ENCODE results near the gene SLC18B1.

The SLC18B1 gene

GRCh38 chr6:132763269-132763668, 35.2 kb downstream of the SLC18B1 start:
- Histone ChIP-seq H3K4me3 (ENCODE audit: low read depth, low read length) (no peak overlapping the region), H3K27me3 (ENCODE audit: control insufficient read depth, insufficient read depth, low read length) (no peaks in the 10 kb centered on the region), H3K9ac (ENCODE audit: low read depth, low read length) (no peak overlapping the region), H3K4me1 (ENCODE audit: control insufficient read depth, insufficient read depth, low read length) (no peaks in the 10 kb centered on the region), H3K27ac (ENCODE audit: low read depth, low read length) (no peak overlapping the region), H3K9me3 (ENCODE audit: control insufficient read depth, insufficient read depth, low read length) (no peaks in the 10 kb centered on the region), H3K36me3 (ENCODE audit: control insufficient read depth, insufficient read depth, low read length) (no peaks in the 10 kb centered on the region)

GRCh38 chr6:132760256-132760655, 38.2 kb downstream of the SLC18B1 start:
- Histone ChIP-seq H3K4me1 (ENCODE audit: control insufficient read depth, insufficient read depth, low read length) (no peaks in the 10 kb centered on the region), H3K9ac (ENCODE audit: low read depth, low read length) (no peak overlapping the region), H3K4me3 (ENCODE audit: low read depth, low read length) (no peak overlapping the region), H3K36me3 (ENCODE audit: control insufficient read depth, insufficient read depth, low read length) (no peaks in the 10 kb centered on the region), H3K27me3 (ENCODE audit: control insufficient read depth, insufficient read depth, low read length) (no peaks in the 10 kb centered on the region), H3K27ac (ENCODE audit: low read depth, low read length) (no peak overlapping the region), H3K9me3 (ENCODE audit: control insufficient read depth, insufficient read depth, low read length) (no peaks in the 10 kb centered on the region)

- H3K36me3 ChIP-seq (ENCODE audit: control insufficient read depth, insufficient read depth, low read length), result no peaks in the 10 kb centered on the region
- H3K4me1 ChIP-seq (ENCODE audit: control insufficient read depth, insufficient read depth, low read length), result no peaks in the 10 kb centered on the region
- no peak overlapping the region for H3K4me3 ChIP-seq (ENCODE audit: low read depth, low read length)
- no peak overlapping the region for H3K27ac ChIP-seq (ENCODE audit: low read depth, low read length)
- H3K27me3 ChIP-seq (ENCODE audit: control insufficient read depth, insufficient read depth, low read length), result no peaks in the 10 kb centered on the region
- H3K9me3 ChIP-seq (ENCODE audit: control insufficient read depth, insufficient read depth, low read length), result no peaks in the 10 kb centered on the region
- no peak overlapping the region for H3K9ac ChIP-seq (ENCODE audit: low read depth, low read length)
Measured at GRCh38 chr6:132758689-132759088, 39.7 kb downstream of the SLC18B1 start.

- no peak overlapping the region for H3K9ac ChIP-seq (ENCODE audit: low read depth, low read length)
- no peak overlapping the region for H3K4me3 ChIP-seq (ENCODE audit: low read depth, low read length)
- H3K27me3 ChIP-seq (ENCODE audit: control insufficient read depth, insufficient read depth, low read length), result no peaks in the 10 kb centered on the region
- H3K27ac ChIP-seq (ENCODE audit: low read depth, low read length), result no peak overlapping the region
- no peaks in the 10 kb centered on the region for H3K4me1 ChIP-seq (ENCODE audit: control insufficient read depth, insufficient read depth, low read length)
- H3K9me3 ChIP-seq (ENCODE audit: control insufficient read depth, insufficient read depth, low read length), result no peaks in the 10 kb centered on the region
- no peaks in the 10 kb centered on the region for H3K36me3 ChIP-seq (ENCODE audit: control insufficient read depth, insufficient read depth, low read length)
Measured at GRCh38 chr6:132752255-132752654, 46.2 kb downstream of the SLC18B1 start.

GRCh38 chr6:132751828-132752227, 46.6 kb downstream of the SLC18B1 start:
- H3K9me3 ChIP-seq (ENCODE audit: control insufficient read depth, insufficient read depth, low read length), result no peaks in the 10 kb centered on the region
- H3K36me3 ChIP-seq (ENCODE audit: control insufficient read depth, insufficient read depth, low read length), result no peaks in the 10 kb centered on the region
- no peak overlapping the region for H3K4me3 ChIP-seq (ENCODE audit: low read depth, low read length)
- no peak overlapping the region for H3K27ac ChIP-seq (ENCODE audit: low read depth, low read length)
- no peaks in the 10 kb centered on the region for H3K4me1 ChIP-seq (ENCODE audit: control insufficient read depth, insufficient read depth, low read length)
- no peak overlapping the region for H3K9ac ChIP-seq (ENCODE audit: low read depth, low read length)
- no peaks in the 10 kb centered on the region for H3K27me3 ChIP-seq (ENCODE audit: control insufficient read depth, insufficient read depth, low read length)

- no peak overlapping the region for H3K4me3 ChIP-seq (ENCODE audit: low read depth, low read length)
- H3K9ac ChIP-seq (ENCODE audit: low read depth, low read length), result no peak overlapping the region
- H3K9me3 ChIP-seq (ENCODE audit: control insufficient read depth, insufficient read depth, low read length), result no peaks in the 10 kb centered on the region
- no peak overlapping the region for H3K27ac ChIP-seq (ENCODE audit: low read depth, low read length)
- no peaks in the 10 kb centered on the region for H3K4me1 ChIP-seq (ENCODE audit: control insufficient read depth, insufficient read depth, low read length)
- no peaks in the 10 kb centered on the region for H3K27me3 ChIP-seq (ENCODE audit: control insufficient read depth, insufficient read depth, low read length)
- no peaks in the 10 kb centered on the region for H3K36me3 ChIP-seq (ENCODE audit: control insufficient read depth, insufficient read depth, low read length)
Measured at GRCh38 chr6:132751306-132751705, 47.1 kb downstream of the SLC18B1 start.

GRCh38 chr6:132750455-132751248, 47.8 kb downstream of the SLC18B1 start:
- no peak overlapping the region for H3K9ac ChIP-seq (ENCODE audit: low read depth, low read length)
- H3K27me3 ChIP-seq (ENCODE audit: control insufficient read depth, insufficient read depth, low read length), result no peaks in the 10 kb centered on the region
- no peaks in the 10 kb centered on the region for H3K4me1 ChIP-seq (ENCODE audit: control insufficient read depth, insufficient read depth, low read length)
- no peaks in the 10 kb centered on the region for H3K36me3 ChIP-seq (ENCODE audit: control insufficient read depth, insufficient read depth, low read length)
- H3K4me3 ChIP-seq (ENCODE audit: low read depth, low read length), result no peak overlapping the region
- no peak overlapping the region for H3K27ac ChIP-seq (ENCODE audit: low read depth, low read length)
- H3K9me3 ChIP-seq (ENCODE audit: control insufficient read depth, insufficient read depth, low read length), result no peaks in the 10 kb centered on the region

- no peak overlapping the region for H3K4me3 ChIP-seq (ENCODE audit: low read depth, low read length)
- no peaks in the 10 kb centered on the region for H3K36me3 ChIP-seq (ENCODE audit: control insufficient read depth, insufficient read depth, low read length)
- H3K9me3 ChIP-seq (ENCODE audit: control insufficient read depth, insufficient read depth, low read length), result no peaks in the 10 kb centered on the region
- no peaks in the 10 kb centered on the region for H3K4me1 ChIP-seq (ENCODE audit: control insufficient read depth, insufficient read depth, low read length)
- no peak overlapping the region for H3K27ac ChIP-seq (ENCODE audit: low read depth, low read length)
- no peak overlapping the region for H3K9ac ChIP-seq (ENCODE audit: low read depth, low read length)
- no peaks in the 10 kb centered on the region for H3K27me3 ChIP-seq (ENCODE audit: control insufficient read depth, insufficient read depth, low read length)
Measured at GRCh38 chr6:132749111-132749510, 49.3 kb downstream of the SLC18B1 start.

- no peak overlapping the region for H3K27ac ChIP-seq (ENCODE audit: low read depth, low read length)
- H3K36me3 ChIP-seq (ENCODE audit: control insufficient read depth, insufficient read depth, low read length), result no peaks in the 10 kb centered on the region
- H3K9ac ChIP-seq (ENCODE audit: low read depth, low read length), result no peak overlapping the region
- no peaks in the 10 kb centered on the region for H3K27me3 ChIP-seq (ENCODE audit: control insufficient read depth, insufficient read depth, low read length)
- no peaks in the 10 kb centered on the region for H3K9me3 ChIP-seq (ENCODE audit: control insufficient read depth, insufficient read depth, low read length)
- no peak overlapping the region for H3K4me3 ChIP-seq (ENCODE audit: low read depth, low read length)
- no peaks in the 10 kb centered on the region for H3K4me1 ChIP-seq (ENCODE audit: control insufficient read depth, insufficient read depth, low read length)
Measured at GRCh38 chr6:132748446-132748845, 50.0 kb downstream of the SLC18B1 start.

GRCh38 chr6:132746048-132746447, 52.4 kb downstream of the SLC18B1 start:
- H3K27me3 ChIP-seq (ENCODE audit: control insufficient read depth, insufficient read depth, low read length), result no peaks in the 10 kb centered on the region
- H3K4me3 ChIP-seq (ENCODE audit: low read depth, low read length), result no peak overlapping the region
- H3K9me3 ChIP-seq (ENCODE audit: control insufficient read depth, insufficient read depth, low read length), result no peaks in the 10 kb centered on the region
- no peak overlapping the region for H3K9ac ChIP-seq (ENCODE audit: low read depth, low read length)
- H3K36me3 ChIP-seq (ENCODE audit: control insufficient read depth, insufficient read depth, low read length), result no peaks in the 10 kb centered on the region
- no peak overlapping the region for H3K27ac ChIP-seq (ENCODE audit: low read depth, low read length)
- H3K4me1 ChIP-seq (ENCODE audit: control insufficient read depth, insufficient read depth, low read length), result no peaks in the 10 kb centered on the region

- H3K9ac ChIP-seq (ENCODE audit: low read depth, low read length), result no peak overlapping the region
- H3K9me3 ChIP-seq (ENCODE audit: control insufficient read depth, insufficient read depth, low read length), result no peaks in the 10 kb centered on the region
- no peaks in the 10 kb centered on the region for H3K27me3 ChIP-seq (ENCODE audit: control insufficient read depth, insufficient read depth, low read length)
- H3K4me1 ChIP-seq (ENCODE audit: control insufficient read depth, insufficient read depth, low read length), result no peaks in the 10 kb centered on the region
- H3K36me3 ChIP-seq (ENCODE audit: control insufficient read depth, insufficient read depth, low read length), result no peaks in the 10 kb centered on the region
- no peak overlapping the region for H3K4me3 ChIP-seq (ENCODE audit: low read depth, low read length)
- no peak overlapping the region for H3K27ac ChIP-seq (ENCODE audit: low read depth, low read length)
Measured at GRCh38 chr6:132742495-132742894, 55.9 kb downstream of the SLC18B1 start.

Data from HUES48 (cell line).